Mammary epithelial cell (primary cell): ENCODE measurements around the gene SMARCA2.

ENCODE experiments used
- EZH2 ChIP-seq: IDR thresholded peaks from 2 replicates; pipeline ENCODE4 v1.6.1; 2012; ENCODE audit warnings: low read length, inconsistent platforms, borderline replicate concordance
- TF ChIP-seq, protein P1 (sequence below), 2 donors: IDR thresholded peaks in 1 of 2; conservative IDR thresholded peaks in 1 of 2; 2 replicates each; pipeline ENCODE4 v1.5.1; 2011 to 2012; ENCODE audit warnings: inconsistent platforms in 2 of 2, low read length in 2 of 2, mild to moderate bottlenecking in 2 of 2, control low read depth in 1 of 2, low read depth in 1 of 2; ENCODE audit not compliant: insufficient read depth in 1 of 2; ENCODE audit errors: extremely low read depth in 1 of 2

GRCh38 chr9:1977026-1977425, 38.1 kb upstream of the SMARCA2 start:
- TF ChIP-seq, protein P1, sequence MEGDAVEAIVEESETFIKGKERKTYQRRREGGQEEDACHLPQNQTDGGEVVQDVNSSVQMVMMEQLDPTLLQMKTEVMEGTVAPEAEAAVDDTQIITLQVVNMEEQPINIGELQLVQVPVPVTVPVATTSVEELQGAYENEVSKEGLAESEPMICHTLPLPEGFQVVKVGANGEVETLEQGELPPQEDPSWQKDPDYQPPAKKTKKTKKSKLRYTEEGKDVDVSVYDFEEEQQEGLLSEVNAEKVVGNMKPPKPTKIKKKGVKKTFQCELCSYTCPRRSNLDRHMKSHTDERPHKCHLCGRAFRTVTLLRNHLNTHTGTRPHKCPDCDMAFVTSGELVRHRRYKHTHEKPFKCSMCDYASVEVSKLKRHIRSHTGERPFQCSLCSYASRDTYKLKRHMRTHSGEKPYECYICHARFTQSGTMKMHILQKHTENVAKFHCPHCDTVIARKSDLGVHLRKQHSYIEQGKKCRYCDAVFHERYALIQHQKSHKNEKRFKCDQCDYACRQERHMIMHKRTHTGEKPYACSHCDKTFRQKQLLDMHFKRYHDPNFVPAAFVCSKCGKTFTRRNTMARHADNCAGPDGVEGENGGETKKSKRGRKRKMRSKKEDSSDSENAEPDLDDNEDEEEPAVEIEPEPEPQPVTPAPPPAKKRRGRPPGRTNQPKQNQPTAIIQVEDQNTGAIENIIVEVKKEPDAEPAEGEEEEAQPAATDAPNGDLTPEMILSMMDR (conservative IDR thresholded peaks at IDR 0.05 in 1 of 2, IDR thresholded peaks at IDR 0.05 in 1 of 2; ENCODE audit: extremely low read depth in 1 of 2, insufficient read depth in 1 of 2, low read depth in 1 of 2, low read length in 2 of 2), result no peak
- no peak for TF ChIP-seq EZH2
